Measurements from ENCODE around the gene TENT5A. TPM values are rescaled to one million over a fixed set of nuclear protein-coding genes. Genes with fewer than 3 reads are reported as not detected.

Gene TENT5A
- total RNA-seq, 1 donor from 2014 or later: 0.63 TPM

- no peak overlapping the region for H3K4me3 ChIP-seq (ENCODE audit: low read depth, low read length)
- no peak for DNase-seq (ENCODE audit: low read depth)
- TF ChIP-seq, protein P1, sequence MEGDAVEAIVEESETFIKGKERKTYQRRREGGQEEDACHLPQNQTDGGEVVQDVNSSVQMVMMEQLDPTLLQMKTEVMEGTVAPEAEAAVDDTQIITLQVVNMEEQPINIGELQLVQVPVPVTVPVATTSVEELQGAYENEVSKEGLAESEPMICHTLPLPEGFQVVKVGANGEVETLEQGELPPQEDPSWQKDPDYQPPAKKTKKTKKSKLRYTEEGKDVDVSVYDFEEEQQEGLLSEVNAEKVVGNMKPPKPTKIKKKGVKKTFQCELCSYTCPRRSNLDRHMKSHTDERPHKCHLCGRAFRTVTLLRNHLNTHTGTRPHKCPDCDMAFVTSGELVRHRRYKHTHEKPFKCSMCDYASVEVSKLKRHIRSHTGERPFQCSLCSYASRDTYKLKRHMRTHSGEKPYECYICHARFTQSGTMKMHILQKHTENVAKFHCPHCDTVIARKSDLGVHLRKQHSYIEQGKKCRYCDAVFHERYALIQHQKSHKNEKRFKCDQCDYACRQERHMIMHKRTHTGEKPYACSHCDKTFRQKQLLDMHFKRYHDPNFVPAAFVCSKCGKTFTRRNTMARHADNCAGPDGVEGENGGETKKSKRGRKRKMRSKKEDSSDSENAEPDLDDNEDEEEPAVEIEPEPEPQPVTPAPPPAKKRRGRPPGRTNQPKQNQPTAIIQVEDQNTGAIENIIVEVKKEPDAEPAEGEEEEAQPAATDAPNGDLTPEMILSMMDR (conservative IDR thresholded peaks at IDR 0.05; ENCODE audit: low read depth, low read length): no peak
These were observed 14.8 kb upstream of the TENT5A start for GRCh38 chr6:81767163-81767891.

DNA sequence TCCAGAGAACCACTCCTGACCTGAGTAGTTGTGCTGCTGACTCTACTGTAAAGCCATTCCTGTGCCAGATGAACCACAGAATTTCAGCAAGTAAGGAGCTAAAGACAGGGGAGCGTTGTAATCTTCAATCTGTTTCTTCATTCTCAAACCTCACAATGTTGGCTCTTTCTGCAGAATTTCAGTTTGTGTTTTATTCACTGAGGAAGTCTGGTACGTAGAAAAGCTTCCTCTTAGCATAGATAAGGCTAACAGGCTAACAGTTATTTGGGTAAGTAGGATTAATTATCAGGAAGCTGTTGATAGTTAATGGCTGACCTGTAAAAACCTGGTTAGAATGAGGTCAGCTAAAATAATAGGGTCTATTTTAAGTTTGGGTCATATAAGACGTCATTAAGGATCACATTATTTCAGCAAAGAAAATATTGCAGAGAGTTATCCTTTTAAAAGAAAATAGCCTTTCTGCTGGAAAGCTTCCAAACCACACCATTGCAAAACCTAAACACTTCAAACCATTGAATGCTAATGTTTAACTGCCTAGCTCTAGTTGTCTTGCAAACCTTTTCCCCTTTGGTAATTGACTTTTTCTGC is 14.1 kb upstream of the TENT5A start:
- DNase-seq (ENCODE audit: low read depth): peak; percentile 80
- TF ChIP-seq, protein P1 (conservative IDR thresholded peaks at IDR 0.05; ENCODE audit: low read depth, low read length): no peak
- no peak overlapping the region for H3K4me3 ChIP-seq (ENCODE audit: low read depth, low read length)

- H3K4me3 ChIP-seq (ENCODE audit: low read depth, low read length): no peak overlapping the region
- DNase-seq (ENCODE audit: low read depth): no peak
- TF ChIP-seq, protein P1 (conservative IDR thresholded peaks at IDR 0.05; ENCODE audit: low read depth, low read length): no peak
These were observed 12.1 kb upstream of the TENT5A start for GRCh38 chr6:81764531-81764930.

GRCh38 chr6:81763968-81764367 is 11.5 kb upstream of the TENT5A start:
- H3K4me3 ChIP-seq (ENCODE audit: low read depth, low read length): no peak overlapping the region
- TF ChIP-seq, protein P1 (conservative IDR thresholded peaks at IDR 0.05; ENCODE audit: low read depth, low read length): no peak

DNA sequence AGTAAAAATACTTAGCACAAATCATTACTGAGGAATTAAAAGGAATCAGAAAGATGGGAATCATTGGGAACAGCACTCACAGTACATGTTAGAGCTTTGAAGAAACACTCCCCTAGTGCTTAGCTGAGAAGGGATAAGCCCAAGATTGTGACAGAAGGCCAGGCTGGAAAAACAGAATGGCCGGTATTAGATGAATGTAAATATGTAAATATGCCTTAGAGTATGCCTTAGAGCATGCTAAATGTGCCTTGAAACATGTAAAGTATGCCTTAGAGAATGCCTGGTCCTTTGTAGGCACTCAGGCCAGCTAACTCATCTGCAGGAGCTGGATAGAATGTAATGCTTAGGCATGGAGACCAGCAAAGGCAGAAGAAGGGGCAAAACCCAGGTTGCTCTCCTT is 10.6 kb upstream of the TENT5A start:
- H3K4me3 ChIP-seq (ENCODE audit: low read depth, low read length): no peak overlapping the region
- TF ChIP-seq, protein P1 (conservative IDR thresholded peaks at IDR 0.05; ENCODE audit: low read depth, low read length): no peak
- no peak for DNase-seq (ENCODE audit: low read depth)

More at GRCh38 chr6:81763968-81764367, 11.5 kb upstream of the TENT5A start:
- no peak for DNase-seq (ENCODE audit: low read depth)

DNA sequence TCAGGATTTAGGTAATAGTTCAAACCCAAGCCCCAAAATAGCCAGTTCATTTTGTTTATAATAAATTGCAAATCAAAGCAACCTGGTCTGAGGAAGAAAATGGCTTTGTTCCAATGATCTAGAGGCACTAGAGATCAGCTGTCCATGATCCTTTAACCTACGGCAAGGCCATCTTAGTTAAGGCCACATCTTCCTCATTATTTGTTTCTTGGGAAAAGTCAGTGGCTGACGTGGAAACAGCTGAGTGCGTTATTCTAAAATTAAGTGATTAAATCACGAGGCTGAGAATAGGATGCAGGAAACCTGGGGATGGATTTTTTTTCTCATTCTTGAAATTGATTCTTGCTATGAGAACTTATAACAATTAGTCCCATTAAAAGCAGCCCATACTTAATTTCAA is 10.1 kb upstream of the TENT5A start:
- DNase-seq (ENCODE audit: low read depth): no peak
- TF ChIP-seq, protein P1 (conservative IDR thresholded peaks at IDR 0.05; ENCODE audit: low read depth, low read length): no peak
- H3K4me3 ChIP-seq (ENCODE audit: low read depth, low read length): no peak overlapping the region

DNA sequence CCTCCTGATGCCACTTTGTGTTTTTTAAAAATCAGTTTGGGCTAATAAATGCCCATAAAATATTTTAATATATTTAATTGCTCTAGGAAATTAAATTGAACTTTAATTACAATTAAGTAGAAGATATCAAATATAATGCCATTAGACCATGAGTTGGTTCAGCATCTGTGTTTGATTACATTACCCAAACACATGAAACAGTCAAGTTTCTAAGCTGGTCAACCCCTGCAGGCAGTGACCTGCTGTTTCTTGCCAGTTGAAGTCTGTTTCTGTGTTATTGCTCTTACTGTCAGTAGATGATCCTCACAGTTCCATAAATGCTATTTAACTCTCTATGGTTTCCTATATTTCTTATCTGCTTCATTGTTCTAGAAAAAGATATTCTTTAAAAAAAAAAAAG is 9.7 kb upstream of the TENT5A start:
- TF ChIP-seq, protein P1 (conservative IDR thresholded peaks at IDR 0.05; ENCODE audit: low read depth, low read length): no peak
- no peak overlapping the region for H3K4me3 ChIP-seq (ENCODE audit: low read depth, low read length)
- no peak for DNase-seq (ENCODE audit: low read depth)
